Ishikawa (cell line): Measurements from ENCODE around the gene STX1A.

Experiments
- EGR1 ChIP-seq: IDR thresholded peaks from 2 replicates; pipeline ENCODE4 v1.6.1; 2012
- EP300 ChIP-seq: IDR thresholded peaks from 2 replicates; pipeline ENCODE4 v1.6.1; 2012; ENCODE audit warnings: borderline replicate concordance
- FOXM1 ChIP-seq: IDR thresholded peaks from 2 replicates; pipeline ENCODE4 v1.6.1; 2012; ENCODE audit warnings: low read depth, borderline replicate concordance
- MAX ChIP-seq: IDR thresholded peaks from 2 replicates; pipeline ENCODE4 v1.6.1; 2012
- RAD21 ChIP-seq: IDR thresholded peaks from 2 replicates; pipeline ENCODE4 v1.6.1; 2012; ENCODE audit warnings: low read depth
- TAF1 ChIP-seq: IDR thresholded peaks from 2 replicates; pipeline ENCODE4 v1.6.1; 2012; ENCODE audit warnings: low read depth, mild to moderate bottlenecking
- TEAD4 ChIP-seq: IDR thresholded peaks from 2 replicates; pipeline ENCODE4 v1.6.1; 2012
- USF1 ChIP-seq: IDR thresholded peaks from 2 replicates; pipeline ENCODE4 v1.6.1; 2012

DNA sequence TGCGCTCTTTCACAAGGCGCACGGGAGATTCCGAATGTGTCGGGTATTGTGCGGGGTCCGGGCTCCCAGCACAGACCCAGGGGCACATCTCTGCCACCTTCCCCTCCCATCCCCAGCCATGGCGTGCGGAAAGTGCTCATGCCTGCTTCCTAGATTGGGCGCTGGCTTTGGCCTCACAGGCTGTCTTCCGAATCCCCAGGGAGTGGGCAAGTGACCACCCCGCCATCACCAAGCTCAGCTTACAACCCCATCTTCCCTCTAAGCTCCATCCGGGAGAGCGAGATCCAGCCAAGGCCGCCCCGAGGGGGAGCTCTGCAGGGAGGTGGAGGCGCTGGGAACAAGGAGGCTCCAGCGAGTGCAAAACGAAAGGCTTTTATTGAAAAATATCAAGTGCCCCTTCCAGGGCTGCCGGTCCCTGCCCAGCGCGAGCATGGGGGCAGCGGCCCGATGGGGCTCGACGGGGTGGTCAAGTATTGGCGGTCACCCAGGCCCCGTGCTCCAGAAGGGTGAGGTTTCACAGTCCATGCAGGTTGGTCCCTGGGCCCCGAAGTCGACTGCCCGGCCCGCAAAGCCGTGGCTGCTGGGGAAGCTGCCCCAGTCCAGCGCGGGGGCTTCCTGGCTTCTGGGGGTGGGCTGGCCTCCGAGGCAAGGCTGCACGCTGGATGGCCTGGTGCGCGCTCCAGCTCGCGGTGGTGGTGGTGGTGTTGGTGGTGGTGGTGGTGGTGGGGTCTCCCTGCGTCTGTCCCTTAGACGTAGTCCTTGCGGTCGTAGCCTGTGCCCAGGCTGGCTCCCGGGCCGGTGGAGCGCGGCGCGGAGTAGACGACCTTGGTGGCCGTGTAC lies 49.4 kb upstream of the STX1A start:
- TF ChIP-seq TAF1 (no peak), MAX (no peak), RAD21 (no peak), USF1 (no peak), FOXM1 (no peak), TEAD4 (no peak), EGR1 (no peak), EP300 (no peak)
